ENCODE data around the gene PDE1A.
"Not testable (repeated sequence)": the region's sequence is repeated elsewhere in the genome, so short reads cannot be mapped to it uniquely, and the experiment has no call there.

PDE1A gene

GRCh38 chr2:182351427-182351826, 75.4 kb downstream of the PDE1A start:
- DNase-seq, result no peak

GRCh38 chr2:182349268-182349667, 77.6 kb downstream of the PDE1A start:
- no peak for DNase-seq

DNA sequence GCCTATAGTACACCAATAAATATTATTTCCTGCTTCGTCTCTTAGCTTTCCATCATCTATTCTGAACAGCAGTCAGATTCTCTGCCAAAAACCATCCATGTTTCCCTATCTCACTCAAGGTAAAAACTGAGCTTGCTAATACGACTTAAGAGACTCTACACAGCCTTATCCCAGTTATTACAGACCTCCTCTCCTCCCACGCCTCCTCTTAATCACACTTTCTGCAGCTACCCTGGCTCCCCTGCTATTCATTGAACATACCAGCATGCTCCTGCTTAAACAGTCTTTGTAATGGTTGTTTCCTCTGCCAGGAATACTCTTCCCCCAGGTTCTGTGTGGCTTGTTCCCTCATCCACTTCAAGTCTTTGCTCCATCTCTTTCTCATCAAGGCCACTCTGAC, 81.5 kb downstream of the PDE1A start:
- DNase-seq, result no peak

GRCh38 chr2:182330451-182331305, 96.2 kb downstream of the PDE1A start:
- DNase-seq, result no peak

GRCh38 chr2:182324665-182325064, 102.2 kb downstream of the PDE1A start:
- no peak for DNase-seq

DNA sequence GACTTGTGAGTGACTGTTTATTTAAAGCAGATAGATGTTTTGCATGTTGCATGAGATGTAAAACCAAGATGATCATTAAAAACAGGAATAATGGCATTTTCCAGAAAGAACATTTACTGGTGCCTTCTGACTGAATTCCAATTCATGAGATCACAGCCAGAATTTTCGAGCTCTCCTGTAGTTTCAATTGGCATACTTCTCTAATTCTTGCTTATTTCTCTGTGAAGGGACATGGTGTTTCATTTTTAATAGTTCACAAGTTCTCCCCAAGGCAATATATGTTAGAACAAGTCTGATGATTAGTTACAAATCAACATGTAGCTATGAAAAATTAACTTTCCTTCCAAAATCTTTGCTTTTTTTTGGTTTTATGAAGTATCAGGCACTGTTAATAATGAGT, 105.7 kb downstream of the PDE1A start:
- no peak for DNase-seq

DNA sequence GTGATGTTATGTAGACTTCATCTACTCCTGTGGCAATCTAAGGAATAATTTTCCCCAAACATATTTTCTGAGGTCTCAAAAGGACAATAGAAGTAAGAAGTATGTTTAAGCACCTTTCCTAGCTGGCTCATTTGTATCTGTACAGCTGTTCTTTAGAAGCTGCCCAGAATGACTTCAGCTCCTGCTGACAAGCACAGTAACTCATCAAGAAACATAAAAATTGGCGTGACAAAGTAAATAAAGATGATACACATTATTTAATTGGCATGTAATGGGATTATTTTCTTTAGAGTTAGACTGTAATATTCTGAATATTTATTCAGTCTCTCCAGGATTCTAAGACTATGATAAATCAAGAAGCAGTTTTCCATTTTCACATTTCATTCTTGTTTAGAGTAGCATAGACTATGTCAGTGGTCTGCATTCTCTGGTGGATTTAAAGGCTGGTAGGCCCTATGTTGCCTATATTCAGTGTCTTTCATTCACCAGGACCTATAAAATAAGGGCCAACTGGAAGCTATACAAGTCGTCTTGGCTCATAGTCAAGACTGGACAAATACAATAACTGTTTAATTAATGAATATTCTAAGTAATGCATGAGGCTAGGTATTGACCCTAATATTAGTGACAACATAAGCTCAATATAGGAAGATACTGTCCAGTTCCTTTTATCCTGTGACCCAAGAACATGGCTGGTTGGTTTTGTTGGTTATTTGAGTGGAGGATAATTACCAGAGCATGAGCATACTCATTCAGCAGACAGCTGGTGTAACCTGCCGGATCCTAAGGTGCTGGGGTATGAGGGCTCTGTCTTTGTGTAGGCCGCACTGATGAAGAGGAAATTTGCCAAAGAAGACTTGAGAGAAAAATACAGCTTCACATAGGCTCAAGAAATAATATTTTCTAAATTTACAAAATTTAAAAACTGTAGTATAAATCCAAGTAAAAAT, 107.0 kb downstream of the PDE1A start:
- DNase-seq, result no peak

DNA sequence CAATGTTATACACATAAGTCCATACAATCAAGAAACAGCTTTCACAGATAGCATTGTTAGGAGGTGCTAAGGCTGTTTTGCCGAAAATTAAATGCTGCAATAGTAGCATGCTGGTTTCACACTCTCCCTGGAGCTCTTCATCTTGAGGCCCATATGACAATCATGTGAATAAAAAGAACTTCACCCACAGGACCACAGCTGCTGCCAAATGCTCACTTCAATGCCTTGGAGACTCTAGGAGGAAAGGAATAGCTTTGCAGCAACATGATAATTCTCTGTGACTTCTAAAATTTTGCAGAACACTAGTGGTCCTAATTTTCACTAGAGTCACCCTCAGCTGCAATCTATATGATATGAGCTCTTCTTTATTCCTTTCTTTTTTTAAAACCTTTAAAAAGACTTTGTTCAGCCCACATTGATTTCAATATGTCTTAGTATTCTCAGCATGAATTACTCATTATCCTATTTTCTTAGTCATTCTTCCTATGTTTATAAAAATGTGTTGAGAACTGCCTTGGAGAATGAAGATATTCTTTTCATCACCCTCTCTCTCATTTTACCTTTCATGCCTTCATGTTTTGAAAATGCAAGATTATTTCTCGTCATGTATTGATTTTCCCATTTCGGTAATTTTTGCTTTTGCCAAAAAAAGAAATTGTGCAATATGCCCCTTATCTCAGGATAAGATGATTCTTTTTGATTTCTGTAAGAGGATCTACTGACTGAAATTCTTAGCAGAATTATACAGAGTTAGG, 108.2 kb downstream of the PDE1A start:
- DNase-seq, result no peak

DNA sequence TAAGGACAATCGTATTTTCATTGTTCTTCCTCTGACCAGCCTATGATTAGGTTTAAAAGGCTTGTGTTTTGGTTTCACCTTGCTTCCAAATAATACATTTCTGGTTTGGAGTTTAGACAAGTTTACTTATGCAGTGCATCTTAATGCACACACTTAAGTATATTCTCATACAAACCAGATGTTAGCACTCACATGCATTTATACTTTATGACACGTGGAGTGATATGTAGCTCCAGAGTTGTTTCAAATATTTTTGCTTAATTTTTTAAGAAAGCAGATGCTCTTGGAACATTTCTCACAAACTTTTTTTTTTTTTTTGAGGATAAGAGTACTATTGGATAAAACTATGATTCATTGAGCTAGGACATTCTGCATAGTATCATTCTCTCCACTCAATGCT, 109.9 kb downstream of the PDE1A start:
- DNase-seq, result no peak

- DNase-seq, result no peak
Measured at GRCh38 chr2:182302972-182303371, 123.9 kb downstream of the PDE1A start.

- DNase-seq, result no peak
Measured at GRCh38 chr2:182302174-182302573, 124.7 kb downstream of the PDE1A start.

- no peak for DNase-seq
Measured at GRCh38 chr2:182301093-182301492, 125.7 kb downstream of the PDE1A start.

DNA sequence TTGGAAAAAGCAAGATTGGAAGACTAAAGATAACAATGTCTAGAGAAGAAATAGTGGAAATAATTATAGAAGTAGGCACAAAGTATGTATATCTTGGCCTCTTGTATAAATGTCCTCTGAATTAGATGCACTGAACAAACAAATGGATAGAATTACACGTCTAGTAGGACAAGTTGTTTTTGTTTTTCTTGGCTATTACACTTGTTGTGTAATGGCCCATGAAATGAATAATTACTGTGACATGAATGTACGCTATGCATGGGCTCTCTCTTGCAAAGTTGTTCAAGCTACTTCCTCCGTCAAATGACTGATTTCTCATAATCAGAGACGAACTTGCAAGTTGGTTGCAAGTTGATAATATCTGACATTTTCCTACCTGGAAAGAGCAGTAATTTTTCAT, 126.2 kb downstream of the PDE1A start:
- no peak for DNase-seq

DNA sequence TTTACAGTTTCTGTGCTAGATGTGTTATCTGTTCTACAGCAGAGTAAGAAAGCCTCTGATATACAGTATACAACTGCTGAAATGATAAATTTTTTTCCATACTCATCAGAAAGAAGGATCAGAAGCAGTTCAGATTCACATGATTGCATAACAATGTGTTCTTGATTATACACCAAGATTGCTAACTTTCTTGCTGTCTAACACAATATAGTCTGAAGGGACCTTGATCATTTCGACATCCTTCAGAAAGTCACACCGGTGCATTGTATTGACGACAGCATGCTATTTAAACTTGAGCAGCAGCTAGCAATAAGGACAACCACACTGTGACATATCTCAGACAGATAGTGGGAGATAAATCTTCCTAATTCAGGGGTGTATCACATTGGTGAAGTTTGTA, 127.2 kb downstream of the PDE1A start:
- DNase-seq, result no peak

DNA sequence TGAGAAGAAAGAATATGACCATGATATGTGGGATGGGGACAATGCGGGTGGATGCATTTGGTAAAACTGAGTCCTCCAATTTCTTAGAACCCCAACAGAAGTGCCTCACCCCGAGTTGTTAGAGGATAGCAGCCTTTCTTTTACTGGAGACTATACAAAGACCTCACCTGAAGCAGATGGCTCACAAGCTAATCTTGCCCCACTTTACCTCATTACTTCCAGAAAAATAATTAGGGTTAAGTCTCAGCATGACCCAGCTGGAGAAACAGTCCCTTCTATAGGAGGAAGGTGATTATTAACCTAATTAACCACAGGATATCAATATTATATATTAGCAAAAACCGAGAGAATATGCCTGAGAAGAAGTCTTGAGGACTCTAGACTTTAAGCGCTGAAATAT, 128.4 kb downstream of the PDE1A start:
- no peak for DNase-seq

GRCh38 chr2:182291296-182291695, 135.5 kb downstream of the PDE1A start:
- DNase-seq, result no peak

- DNase-seq, result no peak
Measured at GRCh38 chr2:182283512-182283911, 143.3 kb downstream of the PDE1A start.

DNA sequence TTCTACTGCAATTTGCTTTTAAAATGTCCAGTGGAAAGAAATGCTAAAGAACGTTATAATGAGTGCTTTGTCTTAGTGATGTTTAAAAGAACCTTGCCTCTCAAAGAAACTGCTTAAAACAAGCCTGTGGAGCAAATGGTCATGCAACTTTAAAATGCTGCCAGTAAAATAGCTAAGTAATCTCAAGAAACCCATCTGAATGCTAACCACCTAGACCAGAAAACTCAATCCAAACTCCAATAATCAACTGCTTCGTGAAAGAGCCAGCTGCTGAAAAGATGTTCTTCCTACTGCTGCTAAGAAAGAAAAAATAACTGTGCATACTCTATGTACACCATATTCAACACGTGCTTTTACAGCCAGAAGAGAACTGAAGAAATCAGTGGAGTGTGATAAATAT, 145.6 kb downstream of the PDE1A start:
- no peak for DNase-seq

GRCh38 chr2:182280118-182280517, 146.7 kb downstream of the PDE1A start:
- DNase-seq, result no peak

DNA sequence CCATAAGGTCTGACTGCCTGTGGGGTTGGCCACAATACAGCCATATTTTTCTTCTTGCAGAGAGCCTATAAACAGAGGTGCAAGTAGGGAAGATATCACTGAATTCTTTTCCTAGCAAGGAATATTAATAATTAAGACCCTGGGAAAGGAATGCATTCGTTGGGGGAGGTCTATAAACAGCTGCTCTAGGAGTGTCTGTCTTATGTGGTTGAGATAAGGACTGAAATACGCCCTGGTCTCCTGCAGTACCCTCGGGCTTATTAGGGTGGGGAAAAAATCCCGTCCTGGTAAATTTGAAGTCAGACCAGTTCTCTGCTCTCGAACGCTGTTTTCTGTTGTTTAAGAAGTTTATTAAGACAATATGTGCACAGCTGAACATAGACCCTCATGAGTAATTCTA, 150.2 kb downstream of the PDE1A start:
- not testable (repeated sequence) for DNase-seq

GRCh38 chr2:182267971-182268370, 158.9 kb downstream of the PDE1A start:
- DNase-seq, result no peak

GRCh38 chr2:182266909-182267308, 159.9 kb downstream of the PDE1A start:
- no peak for DNase-seq

- no peak for DNase-seq
Measured at GRCh38 chr2:182265718-182266117, 161.1 kb downstream of the PDE1A start.
